Measurements from ENCODE around the gene MRPL33. TPM values are rescaled to one million over a fixed set of nuclear protein-coding genes. Genes with fewer than 3 reads are reported as not detected.

MRPL33 gene
- total and polyA plus RNA-seq, 2 of the 13 experiments (the other 11 are each of a cell fraction or from before 2014, with no cell fraction given): 69.7 to 218 TPM

DNA sequence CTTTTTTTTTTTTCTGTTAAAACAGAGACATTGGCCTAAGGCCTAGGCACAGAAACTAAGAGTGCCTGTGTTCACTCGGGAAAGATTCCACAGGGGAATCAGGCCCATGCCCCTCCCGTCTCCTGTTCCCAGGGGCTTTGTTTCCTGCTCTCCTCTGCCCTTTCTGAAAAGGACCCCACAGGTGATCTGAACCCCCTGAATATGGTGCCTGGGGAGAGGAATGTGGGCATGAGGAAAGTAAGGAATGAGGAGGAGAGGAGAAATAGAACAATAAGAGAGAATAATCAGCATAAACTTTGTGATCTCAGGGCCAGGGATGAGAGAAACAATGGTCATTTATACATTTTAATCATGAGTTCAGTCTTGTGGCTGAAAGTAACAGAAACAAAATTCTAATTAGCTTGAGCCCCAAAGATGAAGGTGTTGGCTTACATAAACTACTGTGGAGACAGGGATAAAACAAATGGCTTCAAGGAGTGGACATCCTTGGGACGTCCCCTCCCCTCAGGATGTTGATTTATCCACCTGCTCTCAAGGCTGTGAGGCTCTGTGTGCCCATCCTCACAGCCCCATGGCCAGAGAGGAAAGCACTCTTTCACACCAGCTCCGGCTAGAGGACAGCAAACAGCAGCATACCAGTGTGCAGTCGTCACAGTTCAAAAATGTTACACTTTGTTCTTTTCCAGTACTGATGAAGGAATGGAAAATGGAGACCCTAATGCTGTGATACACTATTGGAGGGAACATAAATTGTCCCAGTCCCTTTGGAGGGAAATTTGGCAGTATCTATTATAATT is 46.4 kb upstream of the MRPL33 start (continued):
- TF ChIP-seq, protein P1, sequence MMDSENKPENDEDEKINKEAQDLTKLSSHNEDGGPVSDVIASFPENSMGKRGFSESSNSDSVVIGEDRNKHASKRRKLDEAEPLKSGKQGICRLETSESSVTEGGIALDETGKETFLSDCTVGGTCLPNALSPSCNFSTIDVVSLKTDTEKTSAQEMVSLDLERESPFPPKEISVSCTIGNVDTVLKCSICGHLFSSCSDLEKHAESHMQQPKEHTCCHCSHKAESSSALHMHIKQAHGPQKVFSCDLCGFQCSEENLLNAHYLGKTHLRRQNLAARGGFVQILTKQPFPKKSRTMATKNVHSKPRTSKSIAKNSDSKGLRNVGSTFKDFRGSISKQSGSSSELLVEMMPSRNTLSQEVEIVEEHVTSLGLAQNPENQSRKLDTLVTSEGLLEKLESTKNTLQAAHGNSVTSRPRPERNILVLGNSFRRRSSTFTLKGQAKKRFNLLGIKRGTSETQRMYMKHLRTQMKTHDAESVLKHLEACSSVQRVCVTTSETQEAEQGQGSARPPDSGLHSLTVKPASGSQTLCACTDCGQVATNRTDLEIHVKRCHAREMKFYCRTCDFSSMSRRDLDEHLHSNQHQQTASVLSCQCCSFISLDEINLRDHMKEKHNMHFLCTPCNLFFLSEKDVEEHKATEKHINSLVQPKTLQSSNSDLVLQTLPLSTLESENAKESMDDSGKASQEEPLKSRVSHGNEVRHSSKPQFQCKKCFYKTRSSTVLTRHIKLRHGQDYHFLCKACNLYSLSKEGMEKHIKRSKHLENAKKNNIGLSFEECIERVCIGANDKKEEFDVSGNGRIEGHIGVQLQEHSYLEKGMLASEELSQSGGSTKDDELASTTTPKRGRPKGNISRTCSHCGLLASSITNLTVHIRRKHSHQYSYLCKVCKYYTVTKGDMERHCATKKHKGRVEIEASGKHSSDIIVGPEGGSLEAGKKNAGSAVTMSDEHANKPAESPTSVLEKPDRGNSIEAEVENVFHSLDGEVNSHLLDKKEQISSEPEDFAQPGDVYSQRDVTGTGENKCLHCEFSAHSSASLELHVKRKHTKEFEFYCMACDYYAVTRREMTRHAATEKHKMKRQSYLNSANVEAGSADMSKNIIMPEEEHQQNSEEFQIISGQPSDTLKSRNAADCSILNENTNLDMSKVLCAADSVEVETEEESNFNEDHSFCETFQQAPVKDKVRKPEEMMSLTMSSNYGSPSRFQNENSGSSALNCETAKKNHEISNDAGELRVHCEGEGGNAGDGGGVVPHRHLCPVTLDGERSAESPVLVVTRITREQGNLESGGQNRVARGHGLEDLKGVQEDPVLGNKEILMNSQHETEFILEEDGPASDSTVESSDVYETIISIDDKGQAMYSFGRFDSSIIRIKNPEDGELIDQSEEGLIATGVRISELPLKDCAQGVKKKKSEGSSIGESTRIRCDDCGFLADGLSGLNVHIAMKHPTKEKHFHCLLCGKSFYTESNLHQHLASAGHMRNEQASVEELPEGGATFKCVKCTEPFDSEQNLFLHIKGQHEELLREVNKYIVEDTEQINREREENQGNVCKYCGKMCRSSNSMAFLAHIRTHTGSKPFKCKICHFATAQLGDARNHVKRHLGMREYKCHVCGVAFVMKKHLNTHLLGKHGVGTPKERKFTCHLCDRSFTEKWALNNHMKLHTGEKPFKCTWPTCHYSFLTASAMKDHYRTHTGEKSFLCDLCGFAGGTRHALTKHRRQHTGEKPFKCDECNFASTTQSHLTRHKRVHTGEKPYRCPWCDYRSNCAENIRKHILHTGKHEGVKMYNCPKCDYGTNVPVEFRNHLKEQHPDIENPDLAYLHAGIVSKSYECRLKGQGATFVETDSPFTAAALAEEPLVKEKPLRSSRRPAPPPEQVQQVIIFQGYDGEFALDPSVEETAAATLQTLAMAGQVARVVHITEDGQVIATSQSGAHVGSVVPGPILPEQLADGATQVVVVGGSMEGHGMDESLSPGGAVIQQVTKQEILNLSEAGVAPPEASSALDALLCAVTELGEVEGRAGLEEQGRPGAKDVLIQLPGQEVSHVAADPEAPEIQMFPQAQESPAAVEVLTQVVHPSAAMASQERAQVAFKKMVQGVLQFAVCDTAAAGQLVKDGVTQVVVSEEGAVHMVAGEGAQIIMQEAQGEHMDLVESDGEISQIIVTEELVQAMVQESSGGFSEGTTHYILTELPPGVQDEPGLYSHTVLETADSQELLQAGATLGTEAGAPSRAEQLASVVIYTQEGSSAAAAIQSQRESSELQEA (CRISPR knock-in tag; IDR thresholded peaks at IDR 0.05; ENCODE audit: not compliant biosample characterization): no peak
- TF ChIP-seq, protein P2, sequence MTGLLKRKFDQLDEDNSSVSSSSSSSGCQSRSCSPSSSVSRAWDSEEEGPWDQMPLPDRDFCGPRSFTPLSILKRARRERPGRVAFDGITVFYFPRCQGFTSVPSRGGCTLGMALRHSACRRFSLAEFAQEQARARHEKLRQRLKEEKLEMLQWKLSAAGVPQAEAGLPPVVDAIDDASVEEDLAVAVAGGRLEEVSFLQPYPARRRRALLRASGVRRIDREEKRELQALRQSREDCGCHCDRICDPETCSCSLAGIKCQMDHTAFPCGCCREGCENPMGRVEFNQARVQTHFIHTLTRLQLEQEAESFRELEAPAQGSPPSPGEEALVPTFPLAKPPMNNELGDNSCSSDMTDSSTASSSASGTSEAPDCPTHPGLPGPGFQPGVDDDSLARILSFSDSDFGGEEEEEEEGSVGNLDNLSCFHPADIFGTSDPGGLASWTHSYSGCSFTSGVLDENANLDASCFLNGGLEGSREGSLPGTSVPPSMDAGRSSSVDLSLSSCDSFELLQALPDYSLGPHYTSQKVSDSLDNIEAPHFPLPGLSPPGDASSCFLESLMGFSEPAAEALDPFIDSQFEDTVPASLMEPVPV (CRISPR knock-in tag; IDR thresholded peaks at IDR 0.05): no peak
- TF ChIP-seq, protein P3, sequence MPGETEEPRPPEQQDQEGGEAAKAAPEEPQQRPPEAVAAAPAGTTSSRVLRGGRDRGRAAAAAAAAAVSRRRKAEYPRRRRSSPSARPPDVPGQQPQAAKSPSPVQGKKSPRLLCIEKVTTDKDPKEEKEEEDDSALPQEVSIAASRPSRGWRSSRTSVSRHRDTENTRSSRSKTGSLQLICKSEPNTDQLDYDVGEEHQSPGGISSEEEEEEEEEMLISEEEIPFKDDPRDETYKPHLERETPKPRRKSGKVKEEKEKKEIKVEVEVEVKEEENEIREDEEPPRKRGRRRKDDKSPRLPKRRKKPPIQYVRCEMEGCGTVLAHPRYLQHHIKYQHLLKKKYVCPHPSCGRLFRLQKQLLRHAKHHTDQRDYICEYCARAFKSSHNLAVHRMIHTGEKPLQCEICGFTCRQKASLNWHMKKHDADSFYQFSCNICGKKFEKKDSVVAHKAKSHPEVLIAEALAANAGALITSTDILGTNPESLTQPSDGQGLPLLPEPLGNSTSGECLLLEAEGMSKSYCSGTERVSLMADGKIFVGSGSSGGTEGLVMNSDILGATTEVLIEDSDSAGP (CRISPR knock-in tag; IDR thresholded peaks at IDR 0.05; ENCODE audit: borderline replicate concordance): no peak
- TF ChIP-seq, protein P4, sequence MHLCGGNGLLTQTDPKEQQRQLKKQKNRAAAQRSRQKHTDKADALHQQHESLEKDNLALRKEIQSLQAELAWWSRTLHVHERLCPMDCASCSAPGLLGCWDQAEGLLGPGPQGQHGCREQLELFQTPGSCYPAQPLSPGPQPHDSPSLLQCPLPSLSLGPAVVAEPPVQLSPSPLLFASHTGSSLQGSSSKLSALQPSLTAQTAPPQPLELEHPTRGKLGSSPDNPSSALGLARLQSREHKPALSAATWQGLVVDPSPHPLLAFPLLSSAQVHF (CRISPR knock-in tag; IDR thresholded peaks at IDR 0.05): no peak
- TF ChIP-seq ARNT (IDR thresholded peaks at IDR 0.05): no peak
- peak; percentile 87 for TF ChIP-seq PHF5A (CRISPR knock-in tag; IDR thresholded peaks at IDR 0.05; ENCODE audit: low read depth, unreplicated experiment)
- no peak for TF ChIP-seq BCLAF1 (IDR thresholded peaks at IDR 0.05)
- TF ChIP-seq, protein P5, sequence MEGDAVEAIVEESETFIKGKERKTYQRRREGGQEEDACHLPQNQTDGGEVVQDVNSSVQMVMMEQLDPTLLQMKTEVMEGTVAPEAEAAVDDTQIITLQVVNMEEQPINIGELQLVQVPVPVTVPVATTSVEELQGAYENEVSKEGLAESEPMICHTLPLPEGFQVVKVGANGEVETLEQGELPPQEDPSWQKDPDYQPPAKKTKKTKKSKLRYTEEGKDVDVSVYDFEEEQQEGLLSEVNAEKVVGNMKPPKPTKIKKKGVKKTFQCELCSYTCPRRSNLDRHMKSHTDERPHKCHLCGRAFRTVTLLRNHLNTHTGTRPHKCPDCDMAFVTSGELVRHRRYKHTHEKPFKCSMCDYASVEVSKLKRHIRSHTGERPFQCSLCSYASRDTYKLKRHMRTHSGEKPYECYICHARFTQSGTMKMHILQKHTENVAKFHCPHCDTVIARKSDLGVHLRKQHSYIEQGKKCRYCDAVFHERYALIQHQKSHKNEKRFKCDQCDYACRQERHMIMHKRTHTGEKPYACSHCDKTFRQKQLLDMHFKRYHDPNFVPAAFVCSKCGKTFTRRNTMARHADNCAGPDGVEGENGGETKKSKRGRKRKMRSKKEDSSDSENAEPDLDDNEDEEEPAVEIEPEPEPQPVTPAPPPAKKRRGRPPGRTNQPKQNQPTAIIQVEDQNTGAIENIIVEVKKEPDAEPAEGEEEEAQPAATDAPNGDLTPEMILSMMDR (CRISPR knock-in tag; IDR thresholded peaks at IDR 0.05): peak; percentile 53
- TF ChIP-seq TCF7 (IDR thresholded peaks at IDR 0.05; ENCODE audit: low read depth): 0 out of 2 replicates have a peak, but pooled peaks have one; percentile 30
- no peak for TF ChIP-seq RORA (CRISPR knock-in tag; IDR thresholded peaks at IDR 0.05)
